ENCODE data around the gene TYMP. TPM values are rescaled to one million over a fixed set of nuclear protein-coding genes. Genes with fewer than 3 reads are reported as not detected.

The TYMP gene, protein sequence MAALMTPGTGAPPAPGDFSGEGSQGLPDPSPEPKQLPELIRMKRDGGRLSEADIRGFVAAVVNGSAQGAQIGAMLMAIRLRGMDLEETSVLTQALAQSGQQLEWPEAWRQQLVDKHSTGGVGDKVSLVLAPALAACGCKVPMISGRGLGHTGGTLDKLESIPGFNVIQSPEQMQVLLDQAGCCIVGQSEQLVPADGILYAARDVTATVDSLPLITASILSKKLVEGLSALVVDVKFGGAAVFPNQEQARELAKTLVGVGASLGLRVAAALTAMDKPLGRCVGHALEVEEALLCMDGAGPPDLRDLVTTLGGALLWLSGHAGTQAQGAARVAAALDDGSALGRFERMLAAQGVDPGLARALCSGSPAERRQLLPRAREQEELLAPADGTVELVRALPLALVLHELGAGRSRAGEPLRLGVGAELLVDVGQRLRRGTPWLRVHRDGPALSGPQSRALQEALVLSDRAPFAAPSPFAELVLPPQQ
- total RNA-seq = 7.6 and 13.1 TPM in 2 replicates

GRCh38 chr22:50529897-50530579 lies at the start of gene TYMP:
Gene TYMP, minus strand, starts transcription at chr22:50530012. Its CDS starts 303 bp downstream, at chr22:50529709.
- DNase-seq (ENCODE audit: low read depth) = no peak
- no peak for TF ChIP-seq CTCF (conservative IDR thresholded peaks at IDR 0.05; ENCODE audit: low read depth, low read length)

GRCh38 chr22:50578776-50579310 lies 49.0 kb upstream of the TYMP start:
- TF ChIP-seq CTCF (conservative IDR thresholded peaks at IDR 0.05; ENCODE audit: low read depth, low read length) = no peak
- DNase-seq (ENCODE audit: low read depth) = no peak
- no peak overlapping the region for H3K4me3 ChIP-seq (ENCODE audit: low read depth, low read length)

More at GRCh38 chr22:50529897-50530579, at the start of gene TYMP:
- peak within 1 kb of the TSS; percentile 82 for H3K4me3 ChIP-seq (ENCODE audit: low read depth, low read length)

DNA sequence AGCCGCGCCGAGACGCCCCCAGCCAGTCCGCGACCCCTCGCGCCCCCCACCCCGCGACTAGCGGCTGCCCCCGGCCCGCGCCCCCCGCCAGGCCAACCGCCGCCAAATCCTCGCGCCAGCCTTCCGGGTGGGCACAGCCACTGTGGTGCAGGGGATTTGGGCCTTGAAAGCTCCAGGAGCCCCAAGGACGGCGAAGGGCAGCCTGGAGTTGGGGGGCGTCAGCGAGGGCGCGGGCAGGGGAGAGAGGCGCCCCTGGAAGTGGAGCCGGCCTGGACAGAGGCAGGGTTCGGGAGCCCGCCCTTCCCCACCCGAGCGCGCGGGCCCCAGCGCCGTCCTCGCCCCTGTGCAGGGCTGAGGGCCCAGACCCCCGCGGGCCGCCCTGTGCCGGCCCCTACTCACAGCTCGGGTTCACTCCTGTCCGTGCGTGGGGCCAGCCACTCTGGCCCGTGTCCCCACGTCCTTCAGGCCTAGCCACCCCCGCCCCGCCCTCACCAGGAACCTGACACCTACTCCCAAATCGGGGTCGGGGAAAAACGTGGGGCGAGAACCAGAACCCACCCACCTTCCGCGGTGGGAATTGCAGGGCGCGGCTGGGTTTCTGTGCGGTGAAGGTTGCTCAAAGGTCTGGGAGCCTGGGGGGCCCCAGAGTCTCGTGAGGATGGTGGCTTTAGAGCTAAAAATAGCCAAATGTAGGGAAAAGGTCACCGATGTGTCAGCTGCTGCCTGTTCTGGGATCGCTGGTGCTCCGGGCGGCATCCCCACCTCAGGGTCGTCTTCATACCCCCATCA lies 48.4 kb upstream of the TYMP start, which contains the start of gene CPT1B:
CPT1B (minus strand) TSS at position 441 of the 789 bp plus-strand sequence. CDS start 512 bp downstream, outside the sequence.
- TF ChIP-seq CTCF (conservative IDR thresholded peaks at IDR 0.05; ENCODE audit: low read depth, low read length) = no peak
- H3K4me3 ChIP-seq (ENCODE audit: low read depth, low read length) = no peak within 1 kb of the TSS
- no peak for DNase-seq (ENCODE audit: low read depth)

- no peak overlapping the region for H3K4me3 ChIP-seq (ENCODE audit: low read depth, low read length)
- no peak for TF ChIP-seq CTCF (conservative IDR thresholded peaks at IDR 0.05; ENCODE audit: low read depth, low read length)
- no peak for DNase-seq (ENCODE audit: low read depth)
These were observed 47.8 kb upstream of the TYMP start for GRCh38 chr22:50577697-50577986.

GRCh38 chr22:50576806-50577696 lies 47.2 kb upstream of the TYMP start:
- no peak overlapping the region for H3K4me3 ChIP-seq (ENCODE audit: low read depth, low read length)
- DNase-seq (ENCODE audit: low read depth) = no peak
- TF ChIP-seq CTCF (conservative IDR thresholded peaks at IDR 0.05; ENCODE audit: low read depth, low read length) = no peak

GRCh38 chr22:50576070-50576469 lies 46.3 kb upstream of the TYMP start:
- H3K4me3 ChIP-seq (ENCODE audit: low read depth, low read length) = no peak overlapping the region
- DNase-seq (ENCODE audit: low read depth) = no peak
- peak; percentile 42 for TF ChIP-seq CTCF (conservative IDR thresholded peaks at IDR 0.05; ENCODE audit: low read depth, low read length)
